Measurements from ENCODE around the gene MEST. TPM values are rescaled to one million over a fixed set of nuclear protein-coding genes. Genes with fewer than 3 reads are reported as not detected.
A peak's percentile ranks its signal among the peaks of the same experiment; 100 is the strongest.
"Not testable (repeated sequence)": the region's sequence is repeated elsewhere in the genome, so short reads cannot be mapped to it uniquely, and the experiment has no call there.

Gene MEST, protein sequence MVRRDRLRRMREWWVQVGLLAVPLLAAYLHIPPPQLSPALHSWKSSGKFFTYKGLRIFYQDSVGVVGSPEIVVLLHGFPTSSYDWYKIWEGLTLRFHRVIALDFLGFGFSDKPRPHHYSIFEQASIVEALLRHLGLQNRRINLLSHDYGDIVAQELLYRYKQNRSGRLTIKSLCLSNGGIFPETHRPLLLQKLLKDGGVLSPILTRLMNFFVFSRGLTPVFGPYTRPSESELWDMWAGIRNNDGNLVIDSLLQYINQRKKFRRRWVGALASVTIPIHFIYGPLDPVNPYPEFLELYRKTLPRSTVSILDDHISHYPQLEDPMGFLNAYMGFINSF
- total RNA-seq (2014; rRNA removed; shearing (Covaris generic)), result not detected in 2 replicates
- not detected in 2 replicates for polyA plus RNA-seq (2015; cell fraction: cytosol; rRNA removed)
- not detected in 2 replicates for polyA plus RNA-seq (2015; cell fraction: nucleus; rRNA removed)

DNA sequence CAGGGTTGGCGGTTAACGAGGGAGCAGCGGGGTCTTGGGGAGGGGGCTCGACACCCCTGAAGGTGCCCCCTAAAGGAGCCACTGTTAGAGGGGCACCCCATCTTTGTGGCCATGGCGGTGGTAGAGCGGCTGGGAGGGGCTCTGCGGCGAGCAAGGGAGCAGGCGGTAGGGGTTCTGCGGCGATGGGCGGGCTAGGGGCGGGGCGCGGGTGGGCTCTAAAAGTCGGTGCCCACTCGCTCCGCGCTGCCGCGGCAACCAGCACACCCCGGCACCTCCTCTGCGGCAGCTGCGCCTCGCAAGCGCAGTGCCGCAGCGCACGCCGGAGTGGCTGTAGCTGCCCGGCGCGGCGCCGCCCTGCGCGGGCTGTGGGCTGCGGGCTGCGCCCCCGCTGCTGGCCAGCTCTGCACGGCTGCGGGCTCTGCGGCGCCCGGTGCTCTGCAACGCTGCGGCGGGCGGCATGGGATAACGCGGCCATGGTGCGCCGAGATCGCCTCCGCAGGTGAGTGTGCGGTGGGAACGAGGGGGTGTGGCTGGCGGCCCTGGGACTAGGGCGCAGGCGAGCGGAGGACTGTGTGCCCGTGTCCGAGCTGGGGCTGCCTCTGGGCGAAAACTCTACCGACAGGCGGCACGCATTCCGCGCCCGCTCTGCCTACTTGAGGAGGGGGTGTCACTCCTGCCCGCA is at the start of gene MEST:
MEST (plus strand) TSS at position 245 of the 682 bp plus-strand sequence; CDS start at position 474, 229 bp downstream.
- in situ Hi-C loops (cut with HindIII; ENCODE audit: low pct_unique_long_range_greater_than_20kb, low sequenced_read_pairs), result no loop called here
- no peak for DNase-seq (ENCODE audit: low read depth, low spot score)

DNA sequence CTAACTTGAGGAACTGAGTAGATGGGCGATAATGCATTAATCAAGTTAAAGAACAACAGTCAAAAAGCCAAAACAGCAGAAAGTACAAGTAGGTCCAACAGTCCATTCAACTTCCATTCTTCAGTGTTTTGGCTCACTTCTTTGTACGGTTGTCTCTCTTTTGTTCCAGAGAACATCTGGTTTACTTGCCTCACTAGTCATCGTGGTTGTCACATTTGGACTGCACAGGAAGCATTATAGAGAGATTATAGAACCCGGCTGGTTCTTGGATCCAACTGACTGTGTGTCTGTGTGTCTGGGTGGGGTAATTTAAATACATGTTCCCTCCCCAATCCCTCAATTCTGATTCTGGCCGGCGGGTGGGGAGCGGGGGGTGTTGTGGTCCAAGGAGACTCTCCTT is 49.3 kb upstream of the MEST start:
- in situ Hi-C loops (cut with HindIII; ENCODE audit: low pct_unique_long_range_greater_than_20kb, low sequenced_read_pairs), result no loop called here
- no peak for DNase-seq (ENCODE audit: low read depth, low spot score)

DNA sequence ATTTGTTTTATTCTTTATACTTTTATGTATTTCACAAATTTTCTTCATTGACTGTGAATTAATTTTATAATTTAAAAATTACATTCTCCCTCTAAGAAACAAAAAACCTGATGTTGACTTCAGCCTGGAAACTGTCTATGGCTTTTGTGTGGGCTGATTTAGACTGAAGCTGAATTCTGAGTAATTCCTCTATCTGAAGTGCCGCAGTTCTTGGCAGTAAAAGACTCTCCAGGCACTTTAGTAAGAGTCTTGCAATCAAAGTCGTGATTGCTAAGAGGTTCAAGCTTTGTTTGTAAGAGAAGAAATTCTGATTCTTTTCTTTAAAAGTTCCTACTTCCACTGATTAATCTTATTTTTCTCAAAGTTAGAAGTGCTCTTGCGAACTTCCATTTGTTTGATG is 47.7 kb upstream of the MEST start:
- in situ Hi-C loops (cut with HindIII; ENCODE audit: low pct_unique_long_range_greater_than_20kb, low sequenced_read_pairs), result no loop called here
- DNase-seq (ENCODE audit: low read depth, low spot score), result no peak

DNA sequence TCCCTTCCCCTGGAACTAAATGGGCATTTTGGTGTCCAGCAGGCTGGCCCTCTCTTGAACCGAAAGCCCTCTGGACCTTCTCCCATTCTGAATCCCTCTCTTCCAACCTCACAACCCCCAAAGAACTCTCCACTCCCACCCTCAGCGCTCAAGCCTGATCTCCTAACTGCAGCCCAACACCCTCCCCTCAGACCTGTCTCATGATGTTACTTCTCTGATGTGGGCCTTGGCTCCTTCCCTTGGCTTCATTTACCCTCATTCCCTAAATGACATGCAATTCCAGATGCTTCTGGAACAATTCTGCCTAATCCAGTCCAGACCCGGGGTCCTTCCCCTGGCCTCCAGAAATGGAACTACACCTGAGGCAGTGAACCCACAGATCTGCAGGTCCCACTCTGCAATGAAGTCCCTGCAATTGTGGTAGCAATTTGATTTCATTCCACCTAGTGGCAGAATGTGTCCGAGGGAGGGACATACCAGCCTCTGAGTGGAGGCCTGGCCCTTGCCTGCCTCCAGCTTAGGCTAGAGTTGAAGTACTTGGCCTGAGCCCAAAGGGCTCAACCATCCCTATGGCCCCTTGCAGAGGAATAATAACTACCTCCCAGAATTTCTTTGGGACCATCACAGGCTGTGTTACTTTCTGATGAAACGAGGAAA is 47.0 kb upstream of the MEST start:
- in situ Hi-C loops (cut with HindIII; ENCODE audit: low pct_unique_long_range_greater_than_20kb, low sequenced_read_pairs), result no loop called here
- peak; percentile 27 for DNase-seq (ENCODE audit: low read depth, low spot score)

DNA sequence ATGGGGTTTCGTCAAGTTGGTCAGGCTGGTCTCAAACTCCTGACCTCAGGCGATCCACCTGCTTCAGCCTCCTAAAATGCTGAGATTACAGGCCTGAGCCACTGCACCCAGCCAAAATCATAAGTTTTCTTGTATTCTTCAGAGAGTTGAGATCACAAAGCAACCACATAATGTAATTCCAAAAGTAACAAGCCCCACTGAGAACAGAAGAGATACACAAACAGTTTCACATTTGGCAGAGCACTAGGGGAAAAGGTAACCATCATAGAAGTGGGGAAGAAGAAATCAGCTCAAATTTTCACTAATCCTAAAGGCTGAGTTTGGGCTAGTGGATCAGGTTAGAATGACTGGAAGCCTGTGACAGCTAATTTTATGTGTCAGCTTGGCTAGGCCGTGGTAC is 45.6 kb upstream of the MEST start:
- no peak for DNase-seq (ENCODE audit: low read depth, low spot score)
- in situ Hi-C loops (cut with HindIII; ENCODE audit: low pct_unique_long_range_greater_than_20kb, low sequenced_read_pairs), result no loop called here

DNA sequence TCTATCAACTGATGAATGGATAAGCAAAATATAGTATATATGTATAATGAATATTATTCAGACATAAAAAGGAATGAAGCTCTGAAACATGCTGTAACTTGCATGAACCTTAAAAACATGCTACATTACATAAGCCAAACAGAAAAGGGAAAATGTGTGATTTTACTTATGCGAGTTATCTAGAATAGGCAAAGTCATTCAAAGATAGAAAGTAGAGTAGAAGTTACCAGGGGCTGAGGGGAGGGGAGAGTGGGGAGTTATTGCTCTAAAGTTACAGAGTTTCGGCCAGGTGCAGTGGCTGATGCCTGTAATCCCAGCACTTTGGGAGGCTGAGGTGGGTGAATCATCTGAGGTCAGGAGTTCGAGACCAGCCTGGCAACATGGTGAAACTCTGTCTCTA is 40.5 kb upstream of the MEST start:
- in situ Hi-C loops (cut with HindIII; ENCODE audit: low pct_unique_long_range_greater_than_20kb, low sequenced_read_pairs), result not testable (repeated sequence)

DNA sequence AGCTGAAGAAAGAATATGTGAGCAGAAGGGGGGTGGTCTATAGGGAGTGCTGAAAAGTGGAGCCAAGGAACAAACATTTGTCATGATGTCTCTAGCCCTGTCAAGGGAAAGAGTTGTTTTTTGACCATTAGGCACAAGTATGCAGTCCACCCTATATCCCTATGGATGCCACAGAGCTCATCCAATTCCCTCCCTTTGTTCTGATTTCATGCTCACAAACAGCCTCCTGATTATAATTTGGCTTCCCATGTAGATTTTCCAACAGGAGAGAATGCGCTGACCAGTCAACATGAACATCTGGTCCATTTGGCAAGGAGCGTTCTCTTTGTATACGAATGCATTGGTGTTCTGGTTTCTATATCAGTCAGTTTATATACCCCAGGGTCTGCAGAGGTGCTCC is 38.9 kb upstream of the MEST start:
- in situ Hi-C loops (cut with HindIII; ENCODE audit: low pct_unique_long_range_greater_than_20kb, low sequenced_read_pairs), result no loop called here
- no peak for DNase-seq (ENCODE audit: low read depth, low spot score)

More for the DNA sequence above, 40.5 kb upstream of the MEST start:
- DNase-seq (ENCODE audit: low read depth, low spot score), result not testable (repeated sequence)

DNA sequence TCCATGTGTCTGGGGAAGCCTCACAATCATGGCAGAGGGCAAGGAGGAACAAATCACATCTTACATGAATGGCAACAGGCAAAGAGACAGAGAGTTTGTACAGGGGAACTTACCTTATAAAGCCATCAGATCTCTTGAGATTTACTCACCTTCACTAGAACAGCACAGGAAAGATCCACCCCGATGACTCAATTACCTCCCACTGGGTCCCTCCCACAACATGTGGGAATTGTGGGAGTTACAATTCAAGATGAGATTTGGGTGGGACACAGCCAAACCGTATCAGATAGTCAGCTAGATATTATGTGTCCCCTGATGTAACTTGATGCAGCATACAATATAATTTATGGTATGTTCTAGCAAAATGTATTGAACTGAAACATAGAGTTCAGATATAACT is 36.9 kb upstream of the MEST start:
- no peak for DNase-seq (ENCODE audit: low read depth, low spot score)
- in situ Hi-C loops (cut with HindIII; ENCODE audit: low pct_unique_long_range_greater_than_20kb, low sequenced_read_pairs), result no loop called here

DNA sequence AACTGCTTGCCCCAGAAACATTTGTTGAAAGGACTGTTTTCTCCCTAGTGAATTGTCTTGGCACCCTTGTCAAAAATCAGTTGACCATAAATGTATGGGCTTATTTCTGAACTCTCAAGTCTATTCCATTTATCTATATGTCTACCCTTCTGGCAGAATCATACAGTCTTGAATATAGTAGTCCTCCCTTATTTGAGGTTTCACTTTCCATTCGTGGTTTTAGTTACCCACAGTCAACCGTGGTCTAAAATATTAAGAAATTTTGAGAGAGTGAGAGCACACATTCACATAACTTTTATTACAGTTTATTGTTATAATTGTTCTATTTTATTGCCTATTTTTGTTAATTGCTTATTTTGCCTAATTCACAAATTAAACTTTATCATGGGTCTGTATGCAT is 33.6 kb upstream of the MEST start:
- DNase-seq (ENCODE audit: low read depth, low spot score), result no peak
- in situ Hi-C loops (cut with HindIII; ENCODE audit: low pct_unique_long_range_greater_than_20kb, low sequenced_read_pairs), result no loop called here

DNA sequence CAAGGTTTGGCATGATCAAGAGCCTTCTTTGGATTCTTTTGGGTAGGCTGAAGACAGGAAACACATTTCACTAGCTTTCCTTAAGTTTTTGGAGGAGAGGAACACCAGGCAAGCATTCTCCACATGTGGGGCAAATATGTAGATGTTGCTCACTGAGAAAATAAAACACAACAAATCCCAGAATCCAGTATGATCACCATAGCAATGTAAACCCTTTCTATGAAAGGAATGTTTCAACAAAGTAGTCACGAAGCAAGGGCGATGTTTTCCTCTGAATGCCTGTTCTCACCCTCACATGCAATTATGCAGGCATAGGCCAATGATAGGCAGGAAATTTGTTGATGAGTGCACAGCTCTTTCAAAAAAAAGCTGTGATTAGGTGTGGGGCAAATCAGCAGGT is 30.6 kb upstream of the MEST start:
- in situ Hi-C loops (cut with HindIII; ENCODE audit: low pct_unique_long_range_greater_than_20kb, low sequenced_read_pairs), result no loop called here
- no peak for DNase-seq (ENCODE audit: low read depth, low spot score)

DNA sequence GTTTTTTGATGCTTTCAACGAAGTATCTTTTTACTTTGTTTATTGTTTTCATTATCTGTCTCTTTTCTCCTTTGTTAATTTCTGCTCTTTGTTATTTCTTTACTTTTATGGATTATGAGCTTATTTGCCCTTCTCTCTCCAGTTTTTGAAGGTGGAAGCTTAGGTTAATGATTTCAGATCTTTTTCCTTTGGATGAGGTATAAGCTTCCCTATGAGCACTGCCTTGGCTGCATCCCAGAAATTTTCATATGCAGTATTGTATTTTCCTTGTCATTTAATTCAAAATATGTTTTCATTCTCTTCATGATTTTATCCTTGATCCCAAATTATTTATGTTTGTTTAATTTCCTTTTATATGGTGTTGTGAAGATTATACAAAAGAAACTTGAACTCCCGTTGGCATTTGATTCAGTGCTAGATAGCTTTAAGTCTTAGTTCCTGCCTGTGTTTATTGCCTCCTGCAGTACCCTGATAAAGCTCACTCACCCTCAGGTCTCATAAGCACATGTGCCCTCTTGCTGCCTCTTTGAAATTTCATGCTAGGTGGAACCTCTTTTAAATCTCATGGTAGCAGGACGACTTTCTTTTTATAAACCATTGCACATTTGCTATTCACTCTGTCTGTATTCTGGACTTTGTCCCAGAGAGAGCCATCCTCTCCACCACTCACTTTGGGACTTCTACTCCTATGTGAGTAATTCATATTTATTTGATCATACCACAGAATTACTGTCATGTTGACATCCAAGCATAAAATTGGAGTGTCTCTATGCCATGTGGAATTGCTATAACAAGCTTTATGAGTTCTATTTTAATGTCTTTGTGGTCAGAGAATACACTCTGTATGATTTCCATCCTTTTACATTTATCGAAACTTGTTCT is 28.1 kb upstream of the MEST start:
- no peak for DNase-seq (ENCODE audit: low read depth, low spot score)
- in situ Hi-C loops (cut with HindIII; ENCODE audit: low pct_unique_long_range_greater_than_20kb, low sequenced_read_pairs), result no loop called here

DNA sequence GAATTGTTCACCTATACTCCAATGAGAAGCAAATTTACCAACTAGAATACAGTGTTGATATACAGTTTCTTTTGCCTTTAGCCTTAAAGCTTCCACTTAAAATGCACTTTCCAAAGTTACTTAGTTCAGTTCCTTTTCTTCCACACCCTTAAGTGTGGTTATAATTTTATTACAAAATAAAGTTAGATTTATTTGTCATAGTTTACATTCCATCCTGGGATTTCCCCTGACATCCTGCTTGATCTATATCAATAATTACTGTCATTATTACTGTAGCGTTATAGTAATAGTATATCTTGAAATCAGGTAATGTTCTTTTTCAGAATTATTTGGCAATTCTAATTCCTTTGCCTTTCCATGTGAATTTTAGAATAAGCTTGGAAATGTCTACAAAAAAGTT is 23.3 kb upstream of the MEST start:
- DNase-seq (ENCODE audit: low read depth, low spot score), result no peak
- in situ Hi-C loops (cut with HindIII; ENCODE audit: low pct_unique_long_range_greater_than_20kb, low sequenced_read_pairs), result no loop called here

DNA sequence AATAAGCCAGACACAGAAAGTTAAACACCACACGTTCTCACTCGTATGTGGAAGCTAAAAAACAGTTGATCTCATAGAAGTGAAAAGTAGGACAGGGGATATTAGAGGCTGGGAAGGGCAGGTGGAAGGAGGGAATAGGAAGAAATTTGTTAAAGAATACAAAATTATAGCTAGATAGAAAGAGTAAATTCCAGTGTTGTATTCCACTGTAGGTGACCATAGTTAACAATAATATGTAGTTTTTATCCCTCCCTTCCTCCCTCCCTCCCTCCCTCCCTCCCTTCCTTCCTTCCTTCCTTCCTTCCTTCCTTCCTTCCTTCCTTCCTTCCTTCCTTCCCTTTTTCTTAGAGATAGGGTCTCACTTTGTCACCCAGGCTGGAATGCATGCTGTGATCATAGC is 19.9 kb upstream of the MEST start:
- DNase-seq (ENCODE audit: low read depth, low spot score), result no peak
- in situ Hi-C loops (cut with HindIII; ENCODE audit: low pct_unique_long_range_greater_than_20kb, low sequenced_read_pairs), result no loop called here

DNA sequence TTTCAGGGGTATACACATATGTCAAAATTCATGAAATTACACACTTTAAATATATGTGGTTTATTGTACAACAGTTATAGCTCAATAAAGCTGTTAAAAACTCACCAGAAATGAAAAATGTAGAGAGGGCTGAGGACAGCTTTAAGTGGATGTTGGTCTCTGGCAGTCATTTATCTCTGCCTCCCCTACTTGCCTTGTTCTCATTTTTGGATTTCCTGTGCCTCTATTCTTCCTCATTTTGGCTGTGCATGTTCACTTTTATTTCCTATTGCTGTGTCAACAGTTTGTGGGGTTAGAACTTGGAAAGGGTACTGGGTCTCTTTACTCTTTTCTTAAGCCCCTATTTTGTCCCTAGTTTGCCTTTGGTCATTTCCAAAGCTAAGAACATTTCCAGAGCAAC is 18.6 kb upstream of the MEST start:
- DNase-seq (ENCODE audit: low read depth, low spot score), result no peak
- in situ Hi-C loops (cut with HindIII; ENCODE audit: low pct_unique_long_range_greater_than_20kb, low sequenced_read_pairs), result no loop called here

DNA sequence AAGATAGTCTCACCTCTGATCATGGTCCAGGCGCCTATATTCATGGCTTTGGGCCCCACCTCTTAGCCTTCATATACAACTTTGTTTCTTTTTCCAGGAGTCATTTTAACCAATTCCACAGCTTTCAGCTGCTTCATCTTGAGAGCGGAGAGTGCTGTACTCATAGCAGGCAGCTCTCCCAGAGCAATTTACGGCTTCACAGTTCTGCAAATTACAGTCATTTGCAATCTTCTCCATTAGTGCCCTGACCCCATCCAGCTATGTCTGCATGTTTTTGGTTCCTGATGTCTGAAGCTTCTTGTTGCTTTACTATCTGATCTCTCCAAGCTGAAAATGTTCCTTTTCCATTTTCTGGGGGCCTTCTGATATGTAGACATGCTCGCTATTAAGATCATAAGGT is 18.0 kb upstream of the MEST start:
- in situ Hi-C loops (cut with HindIII; ENCODE audit: low pct_unique_long_range_greater_than_20kb, low sequenced_read_pairs), result no loop called here
- DNase-seq (ENCODE audit: low read depth, low spot score), result no peak

DNA sequence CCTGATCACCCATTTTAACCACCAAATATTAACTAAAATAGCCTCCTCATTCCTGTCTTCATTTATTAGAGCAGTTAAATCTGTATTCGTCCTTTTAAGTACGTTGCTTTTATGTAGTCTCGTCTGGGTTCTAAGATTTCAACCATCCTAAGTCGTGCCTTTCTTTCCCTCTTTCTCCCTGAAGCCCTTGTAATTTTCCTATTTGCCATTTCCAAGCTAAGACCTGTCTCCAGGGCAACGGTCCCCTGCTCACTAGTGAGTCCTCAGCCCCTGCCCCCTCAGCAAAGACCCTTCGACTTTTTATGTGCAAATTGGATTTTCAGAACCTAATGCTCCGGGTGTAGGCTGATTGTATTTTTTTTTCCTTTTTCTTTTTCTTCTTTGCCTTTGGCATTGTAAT is 16.1 kb upstream of the MEST start:
- in situ Hi-C loops (cut with HindIII; ENCODE audit: low pct_unique_long_range_greater_than_20kb, low sequenced_read_pairs), result no loop called here
- DNase-seq (ENCODE audit: low read depth, low spot score), result no peak

DNA sequence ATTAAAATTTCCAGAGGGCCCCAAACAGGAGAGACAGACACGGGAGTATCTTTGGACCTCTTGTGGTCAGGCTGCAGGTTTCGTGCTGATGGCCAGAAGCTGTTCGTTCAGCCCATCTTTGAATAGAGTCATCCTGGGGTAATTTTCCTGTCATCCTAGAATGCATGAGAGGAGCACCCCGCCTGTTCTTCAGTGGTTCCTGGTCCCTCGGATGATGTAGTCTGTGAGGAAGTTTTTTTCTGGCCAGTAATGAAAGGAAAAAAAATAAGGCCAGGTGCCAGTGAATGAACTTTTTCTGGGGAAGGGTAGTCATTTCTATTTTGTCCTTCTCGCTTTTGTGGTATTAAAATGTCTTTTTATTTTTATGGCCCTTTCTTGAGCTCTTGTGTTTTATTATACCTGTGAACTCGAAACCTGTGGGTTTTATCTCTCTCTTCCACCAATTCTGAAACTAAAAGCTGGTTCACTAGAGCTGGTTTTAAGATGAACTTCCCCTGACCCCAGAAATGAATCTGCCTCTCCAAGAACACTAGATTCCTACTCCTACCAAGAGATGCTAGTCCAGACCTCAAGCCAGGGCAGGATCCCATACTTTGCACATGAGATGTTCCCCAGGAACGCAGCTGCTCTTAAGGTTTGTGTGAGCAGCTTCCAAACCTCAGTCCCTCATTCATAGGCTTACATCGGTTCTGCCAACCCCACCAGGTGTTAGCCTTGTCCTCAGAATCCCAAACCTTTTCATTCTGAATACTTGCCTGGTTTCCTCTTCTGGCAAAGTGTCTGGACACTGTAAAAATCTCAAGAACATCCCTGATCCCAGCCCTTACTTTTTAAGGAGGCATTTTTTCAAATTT is 15.4 kb upstream of the MEST start:
- in situ Hi-C loops (cut with HindIII; ENCODE audit: low pct_unique_long_range_greater_than_20kb, low sequenced_read_pairs), result no loop called here

More for the DNA sequence above, 15.4 kb upstream of the MEST start:
- DNase-seq (ENCODE audit: low read depth, low spot score), result no peak
